SK-N-SH (cell line): ENCODE data around the gene NKIRAS1.

Experiments used
- TEAD4 ChIP-seq: IDR thresholded peaks from 2 replicates; pipeline ENCODE4 v1.4.0; 2012; ENCODE audit warnings: mild to moderate bottlenecking, borderline replicate concordance; ENCODE audit not compliant: insufficient read depth
- TF ChIP-seq, protein P1 (sequence below): IDR thresholded peaks from 2 replicates; pipeline ENCODE4 v1.4.0; 2012; ENCODE audit warnings: low read depth

DNA sequence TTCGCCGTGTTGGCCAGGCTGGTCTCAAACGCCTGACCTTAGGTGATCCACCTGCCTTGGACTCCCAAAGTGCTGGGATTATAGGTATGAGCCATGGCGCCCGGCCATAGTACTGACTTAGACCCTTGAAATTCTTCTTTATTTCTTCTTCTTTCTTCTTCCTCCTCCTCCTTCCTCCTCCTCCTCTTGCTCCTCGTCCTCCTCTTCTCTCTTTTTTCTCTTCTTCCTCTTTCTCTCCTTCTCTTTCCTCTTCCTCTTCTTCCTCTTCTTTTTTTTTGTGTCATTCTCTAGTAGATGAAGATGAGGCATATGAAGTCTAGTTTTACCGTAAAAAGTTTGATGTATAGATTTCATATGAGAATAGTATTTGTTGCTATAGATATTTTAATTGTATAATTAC is 9.5 kb upstream of the NKIRAS1 start:
- TF ChIP-seq TEAD4 = no peak
- TF ChIP-seq, protein P1, sequence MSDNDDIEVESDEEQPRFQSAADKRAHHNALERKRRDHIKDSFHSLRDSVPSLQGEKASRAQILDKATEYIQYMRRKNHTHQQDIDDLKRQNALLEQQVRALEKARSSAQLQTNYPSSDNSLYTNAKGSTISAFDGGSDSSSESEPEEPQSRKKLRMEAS = no peak
